K562 (cell line): ENCODE data around the gene SLC17A2. TPM values are rescaled to one million over a fixed set of nuclear protein-coding genes. Genes with fewer than 3 reads are reported as not detected.

Experiments
- CBFA2T3 ChIP-seq: fragments of 450-650 bp; IDR thresholded peaks from 2 replicates; pipeline ENCODE4 v1.6.1; 2017
- CBX5 ChIP-seq: IDR thresholded peaks from 2 replicates; pipeline ENCODE4 v1.6.1; 2014; ENCODE audit warnings: low read depth, borderline replicate concordance
- ERF ChIP-seq: fragments of 450-650 bp; formaldehyde crosslinking; IDR thresholded peaks from 2 replicates; pipeline ENCODE4 v1.4.0; 2020; ENCODE audit warnings: mild to moderate bottlenecking, mixed read lengths
- FOXA3 ChIP-seq, 2 experiments: fragments of 450-650 bp in 1 of 2; sonication (generic) in 1 of 2; formaldehyde crosslinking; IDR thresholded peaks in 1 of 2; conservative IDR thresholded peaks in 1 of 2; 2 replicates each; pipeline versions ENCODE4 v1.4.0 to v1.8.0; 2020 to 2022; ENCODE audit warnings: mild to moderate bottlenecking in 2 of 2, missing genetic modification reagents in 1 of 2
- HEY1 ChIP-seq: fragments of 250-450 bp; sonication (Bioruptor Pico); IDR thresholded peaks from 2 replicates; pipeline ENCODE4 v1.5.0; 2020; ENCODE audit warnings: mild to moderate bottlenecking, moderate library complexity, borderline replicate concordance
- ILK ChIP-seq: fragments of 450-650 bp; IDR thresholded peaks from 2 replicates; pipeline ENCODE4 v1.6.1; 2016; ENCODE audit warnings: missing genetic modification characterization, low read depth, mild to moderate bottlenecking, missing compliant biosample characterization, moderate library complexity, borderline replicate concordance
- MAFG ChIP-seq: fragments of 450-650 bp; conservative IDR thresholded peaks from 2 replicates; pipeline ENCODE4 v1.6.1; 2016; ENCODE audit warnings: missing genetic modification characterization, missing compliant biosample characterization
- MIER1 ChIP-seq: fragments of 450-650 bp; IDR thresholded peaks from 2 replicates; pipeline ENCODE4 v1.6.1; 2016; ENCODE audit warnings: antibody characterized with exemption, mild to moderate bottlenecking, low read depth
- NR4A1 ChIP-seq, 2 experiments: fragments of 250-450 bp in 1 of 2; fragments of 450-650 bp in 1 of 2; sonication (Bioruptor Pico) in 1 of 2; IDR thresholded peaks; 2 replicates each; pipeline versions ENCODE4 v1.4.0 to v1.6.1; 2016 to 2020; ENCODE audit warnings: mild to moderate bottlenecking in 2 of 2, missing compliant biosample characterization in 1 of 2, missing genetic modification characterization in 1 of 2, moderate library complexity in 1 of 2
- PHB ChIP-seq: fragments of 250-450 bp; sonication (Bioruptor Pico); IDR thresholded peaks from 2 replicates; pipeline ENCODE4 v1.5.0; 2021
- PHB2 ChIP-seq: fragments of 450-650 bp; IDR thresholded peaks from 2 replicates; pipeline ENCODE4 v1.6.1; 2017; ENCODE audit warnings: low read depth
- PML ChIP-seq: IDR thresholded peaks from 2 replicates; pipeline ENCODE4 v1.6.1; 2012; ENCODE audit warnings: low read length, inconsistent platforms
- RCOR1 ChIP-seq, 2 experiments: IDR thresholded peaks; 2 replicates each; pipeline ENCODE4 v1.6.1; 2012; ENCODE audit warnings: low read depth in 2 of 2, low read length in 2 of 2, borderline replicate concordance in 1 of 2, improper control_type of control experiment in 1 of 2
- SMARCA5 ChIP-seq: fragments of 450-650 bp; IDR thresholded peaks from 2 replicates; pipeline ENCODE4 v1.6.1; 2016
- TAL1 ChIP-seq: fragments of 450-650 bp; IDR thresholded peaks from 2 replicates; pipeline ENCODE4 v1.6.1; 2016; ENCODE audit warnings: mild to moderate bottlenecking
- TARDBP ChIP-seq: fragments of 450-650 bp; IDR thresholded peaks from 2 replicates; pipeline ENCODE4 v1.6.1; 2016
- TEAD1 ChIP-seq, 2 experiments: fragments of 450-650 bp in 1 of 2; sonication (generic) in 1 of 2; formaldehyde crosslinking; IDR thresholded peaks; 2 replicates each; pipeline versions ENCODE4 v1.4.0 to v1.8.0; 2020 to 2022; ENCODE audit warnings: mild to moderate bottlenecking in 2 of 2, missing genetic modification reagents in 1 of 2
- TEAD4 ChIP-seq, 2 experiments: sonication (generic) in 1 of 2; formaldehyde crosslinking in 1 of 2; IDR thresholded peaks; 2 replicates each; pipeline versions ENCODE4 v1.6.1 to v1.8.0; 2012 to 2022; ENCODE audit warnings: borderline replicate concordance in 1 of 2, inconsistent platforms in 1 of 2, low read length in 1 of 2, mild to moderate bottlenecking in 1 of 2, missing genetic modification reagents in 1 of 2
- XRCC3 ChIP-seq: fragments of 450-650 bp; IDR thresholded peaks from 2 replicates; pipeline ENCODE4 v1.6.1; 2017; ENCODE audit warnings: mild to moderate bottlenecking, moderate library complexity
- YBX1 ChIP-seq: fragments of 450-650 bp; IDR thresholded peaks from 2 replicates; pipeline ENCODE4 v1.7.1; 2016; ENCODE audit warnings: mild to moderate bottlenecking
- ZNF143 ChIP-seq: sonication (generic); formaldehyde crosslinking; IDR thresholded peaks from 2 replicates; pipeline ENCODE4 v1.9.0; 2022; ENCODE audit warnings: mild to moderate bottlenecking, missing genetic modification reagents
- ZNF217 ChIP-seq: sonication (generic); formaldehyde crosslinking; IDR thresholded peaks from 2 replicates; pipeline ENCODE4 v1.8.0; 2022; ENCODE audit warnings: mild to moderate bottlenecking, missing genetic modification reagents
- ZNF224 ChIP-seq: sonication (generic); formaldehyde crosslinking; IDR thresholded peaks from 2 replicates; pipeline ENCODE4 v1.8.0; 2022; ENCODE audit warnings: mild to moderate bottlenecking, missing genetic modification reagents
- ZNF23 ChIP-seq: fragments of 250-450 bp; sonication (Bioruptor Pico); IDR thresholded peaks from 2 replicates; pipeline ENCODE4 v1.4.0; 2020; ENCODE audit warnings: mild to moderate bottlenecking
- ZNF589 ChIP-seq: fragments of 200-800 bp; sonication (Bioruptor generic); IDR thresholded peaks from 2 replicates; pipeline ENCODE4 v1.6.1; 2016; ENCODE audit warnings: low read depth, missing genetic modification characterization, missing compliant biosample characterization
- polyA plus RNA-seq, 8 experiments: library from polyadenylated mRNA; depleted of rRNA in 4 of 8; stranded (reverse) in 5 of 8; unstranded in 3 of 8; fragments of >200 nt; fragmentation: Nextera tagmentation in 2 of 8; fragmentation: Illumina TruSeq in 1 of 8; extraction: Ambion mirVana in 2 of 8; extraction: Trizol in 1 of 8; gene quantifications; 2 replicates each; pipeline versions ENCODE4 v1.2.1 to v1.2.3, GENCODE V29; 2011 to 2014; ENCODE audit warnings: inconsistent platforms in 1 of 8, missing spikeins in 1 of 8
- total RNA-seq, 7 experiments: library from RNA; depleted of rRNA in 6 of 7; stranded (reverse); fragments of >200 nt in 6 of 7; fragmentation: Illumina TruSeq in 2 of 7; extraction: Trizol in 2 of 7; gene quantifications; 2 replicates each; pipeline versions ENCODE4 v1.2.1 to v1.2.3, GENCODE V29; 2011 to 2021; ENCODE audit warnings: low replicate concordance in 1 of 7
- TF ChIP-seq, protein P1 (sequence below): sonication (generic); formaldehyde crosslinking; IDR thresholded peaks from 2 replicates; pipeline ENCODE4 v1.8.0; 2022; ENCODE audit warnings: mild to moderate bottlenecking, missing genetic modification reagents
- TF ChIP-seq, protein P2 (sequence below): fragments of 450-650 bp; IDR thresholded peaks from 2 replicates; pipeline ENCODE4 v1.6.1; 2016; ENCODE audit warnings: low read depth, mild to moderate bottlenecking, moderate library complexity
- TF ChIP-seq, protein P3 (sequence below): fragments of 200-800 bp; sonication (Bioruptor generic); IDR thresholded peaks from 2 replicates; pipeline ENCODE4 v1.6.1; 2017; ENCODE audit warnings: missing genetic modification characterization, missing compliant biosample characterization
- TF ChIP-seq, protein P4 (sequence below): fragments of 250-450 bp; sonication (Bioruptor Pico); IDR thresholded peaks from 2 replicates; pipeline ENCODE4 v1.8.0; 2021; ENCODE audit warnings: borderline replicate concordance, mild to moderate bottlenecking, moderate library complexity; ENCODE audit not compliant: poor library complexity, severe bottlenecking

SLC17A2 gene
- total and polyA plus RNA-seq, 9 of the 15 experiments (the other 6 are each of a cell fraction or from before 2014, with no cell fraction given) = not detected

DNA sequence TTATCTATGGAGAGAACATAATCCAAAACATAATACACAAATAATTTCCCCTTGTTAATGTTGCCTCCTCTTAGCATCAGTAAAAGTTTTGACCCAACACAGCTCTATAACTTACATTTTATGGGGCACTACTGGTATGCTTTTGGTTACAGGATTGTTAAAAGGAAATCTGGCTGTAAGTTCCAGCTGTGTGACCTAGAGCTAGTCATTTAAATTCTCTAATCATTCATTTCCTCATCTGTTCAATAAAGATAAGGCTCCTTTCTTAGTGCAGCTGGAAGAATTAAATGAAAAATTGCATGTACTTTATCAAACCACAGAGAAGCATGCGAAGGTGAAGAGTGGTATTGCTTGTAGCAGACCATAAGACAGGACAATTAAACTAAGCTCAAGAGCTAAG is 4.6 kb downstream of the SLC17A2 start (continued):
- TF ChIP-seq TEAD4 (IDR thresholded peaks at IDR 0.05; ENCODE audit: low read length) (peak; percentile 83), TEAD4 (CRISPR knock-in tag; IDR thresholded peaks at IDR 0.05; ENCODE audit: borderline replicate concordance) (no peak), ILK (tag) (no peak), XRCC3 (no peak), TEAD1 (CRISPR knock-in tag; IDR thresholded peaks at IDR 0.05) (no peak), ZNF143 (CRISPR knock-in tag) (no peak), MIER1 (no peak), YBX1 (no peak), TARDBP (no peak), TAL1 (peak; percentile 69), CBX5 (no peak), NR4A1 (CRISPR knock-in tag; IDR thresholded peaks at IDR 0.05) (no peak), NR4A1 (tag; IDR thresholded peaks at IDR 0.05) (no peak), SMARCA5 (no peak), MAFG (tag) (no peak), HEY1 (CRISPR knock-in tag) (no peak), ZNF589 (CRISPR knock-in tag) (peak; percentile 45; the same call in 1 of the 2 replicates), ZNF217 (no peak), ERF (no peak), ZNF224 (CRISPR knock-in tag) (no peak), PML (peak; percentile 42; the same call in 1 of the 2 replicates), PHB (CRISPR knock-in tag) (no peak), ZNF23 (CRISPR knock-in tag) (no peak), PHB2 (no peak), CBFA2T3 (peak; percentile 72), RCOR1 (IDR thresholded peaks at IDR 0.05; ENCODE audit: borderline replicate concordance in 1 of 2, low read depth in 2 of 2, low read length in 2 of 2) (peak in 1 of 2 experiments; percentile 56; a peak in 2 of 4 replicates), FOXA3 (CRISPR knock-in tag; conservative IDR thresholded peaks at IDR 0.05 in 1 of 2, IDR thresholded peaks at IDR 0.05 in 1 of 2) (peak in 1 of 2 experiments; percentile 25; a peak in 1 of 4 replicates)
- TF ChIP-seq, protein P1, sequence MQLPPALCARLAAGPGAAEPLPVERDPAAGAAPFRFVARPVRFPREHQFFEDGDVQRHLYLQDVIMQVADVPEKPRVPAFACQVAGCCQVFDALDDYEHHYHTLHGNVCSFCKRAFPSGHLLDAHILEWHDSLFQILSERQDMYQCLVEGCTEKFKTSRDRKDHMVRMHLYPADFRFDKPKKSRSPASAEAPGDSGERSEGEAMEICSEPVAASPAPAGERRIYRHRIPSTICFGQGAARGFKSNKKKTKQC (CRISPR knock-in tag) = no peak
- TF ChIP-seq, protein P2, sequence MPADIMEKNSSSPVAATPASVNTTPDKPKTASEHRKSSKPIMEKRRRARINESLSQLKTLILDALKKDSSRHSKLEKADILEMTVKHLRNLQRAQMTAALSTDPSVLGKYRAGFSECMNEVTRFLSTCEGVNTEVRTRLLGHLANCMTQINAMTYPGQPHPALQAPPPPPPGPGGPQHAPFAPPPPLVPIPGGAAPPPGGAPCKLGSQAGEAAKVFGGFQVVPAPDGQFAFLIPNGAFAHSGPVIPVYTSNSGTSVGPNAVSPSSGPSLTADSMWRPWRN = peak; percentile 49; the same call in 1 of the 2 replicates
- TF ChIP-seq, protein P3, sequence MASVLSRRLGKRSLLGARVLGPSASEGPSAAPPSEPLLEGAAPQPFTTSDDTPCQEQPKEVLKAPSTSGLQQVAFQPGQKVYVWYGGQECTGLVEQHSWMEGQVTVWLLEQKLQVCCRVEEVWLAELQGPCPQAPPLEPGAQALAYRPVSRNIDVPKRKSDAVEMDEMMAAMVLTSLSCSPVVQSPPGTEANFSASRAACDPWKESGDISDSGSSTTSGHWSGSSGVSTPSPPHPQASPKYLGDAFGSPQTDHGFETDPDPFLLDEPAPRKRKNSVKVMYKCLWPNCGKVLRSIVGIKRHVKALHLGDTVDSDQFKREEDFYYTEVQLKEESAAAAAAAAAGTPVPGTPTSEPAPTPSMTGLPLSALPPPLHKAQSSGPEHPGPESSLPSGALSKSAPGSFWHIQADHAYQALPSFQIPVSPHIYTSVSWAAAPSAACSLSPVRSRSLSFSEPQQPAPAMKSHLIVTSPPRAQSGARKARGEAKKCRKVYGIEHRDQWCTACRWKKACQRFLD = peak; percentile 48; the same call in 1 of the 2 replicates
- TF ChIP-seq, protein P4, sequence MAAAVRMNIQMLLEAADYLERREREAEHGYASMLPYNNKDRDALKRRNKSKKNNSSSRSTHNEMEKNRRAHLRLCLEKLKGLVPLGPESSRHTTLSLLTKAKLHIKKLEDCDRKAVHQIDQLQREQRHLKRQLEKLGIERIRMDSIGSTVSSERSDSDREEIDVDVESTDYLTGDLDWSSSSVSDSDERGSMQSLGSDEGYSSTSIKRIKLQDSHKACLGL (CRISPR knock-in tag) = no peak
